ENCODE measurements around the gene DENND5A. TPM values are rescaled to one million over a fixed set of nuclear protein-coding genes. Genes with fewer than 3 reads are reported as not detected.

DENND5A gene
- total RNA-seq, 4 donors from 2014 or later = 18.9 to 117 (median 22.7) TPM

GRCh38 chr11:9179141-9179540 lies 86.0 kb downstream of the DENND5A start:
- no peaks in the 10 kb centered on the region for H3K27me3 ChIP-seq
- no peak overlapping the region for H3K4me3 ChIP-seq
- DNase-seq = no peak
- intact Hi-C loops (cut with DNase I; ENCODE audit: low total_unique reads) = no loop called here
- WGBS, 2 donors (ENCODE audit: low coverage in 1 of 2) = 100% methylated on average over 1 of the region's 1 CpG; no CpG with 5 or more reads in 1 of the 2 donors
- H3K9me3 ChIP-seq = no peaks in the 10 kb centered on the region
- no peaks in the 10 kb centered on the region for H3K36me3 ChIP-seq
- H3K27ac ChIP-seq = no peak overlapping the region
- in situ Hi-C loops (cut with MboI; ENCODE audit: low pct_ligation_motif_present in 1 of 4, low pct_unique_long_range_greater_than_20kb in 1 of 4, low sequenced_read_pairs in 3 of 4) = no loop called here
- H3K4me1 ChIP-seq = peaks cover 0 to 4% (median 0%) of the 10 kb centered on the region in 4 donors
- TF ChIP-seq POLR2AphosphoS5 (IDR thresholded peaks at IDR 0.05) (no peak), POLR2A (IDR thresholded peaks at IDR 0.05) (no peak), CTCF (IDR thresholded peaks at IDR 0.05) (no peak), EP300 (IDR thresholded peaks at IDR 0.05; ENCODE audit: low read depth) (no peak)

GRCh38 chr11:9178716-9179115 lies 86.4 kb downstream of the DENND5A start:
- Histone ChIP-seq H3K27me3 (no peaks in the 10 kb centered on the region), H3K4me1 (peaks cover 0 to 4% (median 0%) of the 10 kb centered on the region in 4 donors), H3K36me3 (no peaks in the 10 kb centered on the region), H3K9me3 (no peaks in the 10 kb centered on the region), H3K4me3 (no peak overlapping the region), H3K27ac (no peak overlapping the region)
- intact Hi-C loops (cut with DNase I; ENCODE audit: low total_unique reads) (no loop called here), in situ Hi-C loops (cut with MboI; ENCODE audit: low pct_ligation_motif_present in 1 of 4, low pct_unique_long_range_greater_than_20kb in 1 of 4, low sequenced_read_pairs in 3 of 4) (no loop called here)
- 94 to 96% methylated on average over 4 of the region's 4 CpGs for WGBS, 2 donors (ENCODE audit: low coverage in 1 of 2)
- DNase-seq = no peak
- TF ChIP-seq EP300 (IDR thresholded peaks at IDR 0.05; ENCODE audit: low read depth) (no peak), POLR2AphosphoS5 (IDR thresholded peaks at IDR 0.05) (no peak), CTCF (IDR thresholded peaks at IDR 0.05) (no peak), POLR2A (IDR thresholded peaks at IDR 0.05) (no peak)

- H3K9me3 ChIP-seq = no peaks in the 10 kb centered on the region
These were observed 87.6 kb downstream of the DENND5A start for GRCh38 chr11:9177438-9178091.

GRCh38 chr11:9176550-9176949 lies 88.6 kb downstream of the DENND5A start:
- in situ Hi-C loops (cut with MboI; ENCODE audit: low pct_ligation_motif_present in 1 of 4, low pct_unique_long_range_greater_than_20kb in 1 of 4, low sequenced_read_pairs in 3 of 4) = no loop called here
- H3K4me3 ChIP-seq = no peak overlapping the region

More at GRCh38 chr11:9177438-9178091, 87.6 kb downstream of the DENND5A start:
- no peak for DNase-seq
- Histone ChIP-seq H3K4me1 (peaks cover 0 to 4% (median 0%) of the 10 kb centered on the region in 4 donors), H3K36me3 (no peaks in the 10 kb centered on the region), H3K27ac (no peak overlapping the region), H3K27me3 (no peaks in the 10 kb centered on the region), H3K4me3 (no peak overlapping the region)
- in situ Hi-C loops (cut with MboI; ENCODE audit: low pct_ligation_motif_present in 1 of 4, low pct_unique_long_range_greater_than_20kb in 1 of 4, low sequenced_read_pairs in 3 of 4) (no loop called here), intact Hi-C loops (cut with DNase I; ENCODE audit: low total_unique reads) (no loop called here)
- 98 to 100% methylated on average over 2 of the region's 2 CpGs for whole genome bisulfite sequencing, 2 donors (ENCODE audit: low coverage in 1 of 2)
- TF ChIP-seq POLR2A (IDR thresholded peaks at IDR 0.05) = no peak

More at GRCh38 chr11:9176550-9176949, 88.6 kb downstream of the DENND5A start:
- Histone ChIP-seq H3K9me3 (no peaks in the 10 kb centered on the region), H3K27ac (no peak overlapping the region), H3K4me1 (peaks cover 0 to 3% (median 0%) of the 10 kb centered on the region in 4 donors), H3K36me3 (no peaks in the 10 kb centered on the region), H3K27me3 (no peaks in the 10 kb centered on the region)
- intact Hi-C loops (cut with DNase I; ENCODE audit: low total_unique reads) = no loop called here
- TF ChIP-seq EP300 (IDR thresholded peaks at IDR 0.05; ENCODE audit: low read depth) (no peak), CTCF (IDR thresholded peaks at IDR 0.05) (no peak), POLR2A (IDR thresholded peaks at IDR 0.05) (no peak), POLR2AphosphoS5 (IDR thresholded peaks at IDR 0.05) (no peak)
- DNase-seq = no peak
